Mammary epithelial cell (primary cell): Measurements from ENCODE around the gene RASGRP3.

Source experiments
- EZH2 ChIP-seq: IDR thresholded peaks from 2 replicates; pipeline ENCODE4 v1.6.1; 2012; ENCODE audit warnings: low read length, inconsistent platforms, borderline replicate concordance
- TF ChIP-seq, protein P1 (sequence below), 2 donors: IDR thresholded peaks in 1 of 2; conservative IDR thresholded peaks in 1 of 2; 2 replicates each; pipeline ENCODE4 v1.5.1; 2011 to 2012; ENCODE audit warnings: inconsistent platforms in 2 of 2, low read length in 2 of 2, mild to moderate bottlenecking in 2 of 2, control low read depth in 1 of 2, low read depth in 1 of 2; ENCODE audit not compliant: insufficient read depth in 1 of 2; ENCODE audit errors: extremely low read depth in 1 of 2

DNA sequence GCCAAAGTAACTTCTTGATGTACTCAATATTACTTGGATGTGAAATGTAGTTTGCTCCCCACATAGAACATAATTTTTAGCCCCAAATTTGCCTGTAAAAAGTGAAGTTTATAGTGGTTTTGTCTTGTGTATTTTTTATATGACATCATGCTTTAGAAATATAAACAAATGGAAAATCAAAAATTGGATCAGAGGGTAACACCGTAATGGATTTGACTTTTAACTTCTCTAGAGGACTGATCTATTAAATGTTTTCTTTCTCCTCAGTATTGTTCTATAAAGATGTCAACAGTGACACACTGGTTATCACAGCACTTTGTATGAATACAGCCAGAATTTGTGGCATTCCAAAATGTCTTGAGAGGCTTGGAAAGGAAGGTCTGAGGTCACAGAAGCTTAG is 45.6 kb upstream of the RASGRP3 start:
- TF ChIP-seq, protein P1, sequence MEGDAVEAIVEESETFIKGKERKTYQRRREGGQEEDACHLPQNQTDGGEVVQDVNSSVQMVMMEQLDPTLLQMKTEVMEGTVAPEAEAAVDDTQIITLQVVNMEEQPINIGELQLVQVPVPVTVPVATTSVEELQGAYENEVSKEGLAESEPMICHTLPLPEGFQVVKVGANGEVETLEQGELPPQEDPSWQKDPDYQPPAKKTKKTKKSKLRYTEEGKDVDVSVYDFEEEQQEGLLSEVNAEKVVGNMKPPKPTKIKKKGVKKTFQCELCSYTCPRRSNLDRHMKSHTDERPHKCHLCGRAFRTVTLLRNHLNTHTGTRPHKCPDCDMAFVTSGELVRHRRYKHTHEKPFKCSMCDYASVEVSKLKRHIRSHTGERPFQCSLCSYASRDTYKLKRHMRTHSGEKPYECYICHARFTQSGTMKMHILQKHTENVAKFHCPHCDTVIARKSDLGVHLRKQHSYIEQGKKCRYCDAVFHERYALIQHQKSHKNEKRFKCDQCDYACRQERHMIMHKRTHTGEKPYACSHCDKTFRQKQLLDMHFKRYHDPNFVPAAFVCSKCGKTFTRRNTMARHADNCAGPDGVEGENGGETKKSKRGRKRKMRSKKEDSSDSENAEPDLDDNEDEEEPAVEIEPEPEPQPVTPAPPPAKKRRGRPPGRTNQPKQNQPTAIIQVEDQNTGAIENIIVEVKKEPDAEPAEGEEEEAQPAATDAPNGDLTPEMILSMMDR (conservative IDR thresholded peaks at IDR 0.05 in 1 of 2, IDR thresholded peaks at IDR 0.05 in 1 of 2; ENCODE audit: extremely low read depth in 1 of 2, insufficient read depth in 1 of 2, low read depth in 1 of 2, low read length in 2 of 2) = no peak
- no peak for TF ChIP-seq EZH2
